HG02870 (cell line): ENCODE measurements around the gene FAM163B.
"Not testable (repeated sequence)": the region's sequence is repeated elsewhere in the genome, so short reads cannot be mapped to it uniquely, and the experiment has no call there.

ENCODE experiments used
- ATAC-seq: cut with Tn5 transposase; IDR thresholded peaks from one replicate; pipeline ENCODE4 v1.9.1; 2021; ENCODE audit warnings: mild to moderate bottlenecking, moderate library complexity; ENCODE audit not compliant: unreplicated experiment

Gene FAM163B

GRCh38 chr9:133571391-133571890 is 37.7 kb downstream of the FAM163B start:
- ATAC-seq = no peak

GRCh38 chr9:133570691-133571080 is 38.5 kb downstream of the FAM163B start:
- ATAC-seq = no peak

- no peak for ATAC-seq
These were observed 39.1 kb downstream of the FAM163B start for GRCh38 chr9:133569891-133570690.

GRCh38 chr9:133569121-133569785 is 39.9 kb downstream of the FAM163B start:
- ATAC-seq = no peak

- no peak for ATAC-seq
These were observed 41.0 kb downstream of the FAM163B start for GRCh38 chr9:133568186-133568585.

- no peak for ATAC-seq
These were observed 42.4 kb downstream of the FAM163B start for GRCh38 chr9:133566817-133567216.

GRCh38 chr9:133566382-133566781 is 42.8 kb downstream of the FAM163B start:
- no peak for ATAC-seq

- no peak for ATAC-seq
These were observed 44.6 kb downstream of the FAM163B start for GRCh38 chr9:133564451-133565116.

- ATAC-seq = not testable (repeated sequence)
These were observed 45.4 kb downstream of the FAM163B start for GRCh38 chr9:133563814-133564213.

GRCh38 chr9:133563291-133563796 is 45.8 kb downstream of the FAM163B start:
- ATAC-seq = no peak

GRCh38 chr9:133562611-133563290 is 46.4 kb downstream of the FAM163B start:
- no peak for ATAC-seq

GRCh38 chr9:133561976-133562554 is 47.1 kb downstream of the FAM163B start:
- ATAC-seq = no peak

- ATAC-seq = no peak
These were observed 48.2 kb downstream of the FAM163B start for GRCh38 chr9:133560944-133561343.

- ATAC-seq = no peak
These were observed 48.9 kb downstream of the FAM163B start for GRCh38 chr9:133560311-133560710.

- ATAC-seq = no peak
These were observed 50.7 kb downstream of the FAM163B start for GRCh38 chr9:133558191-133559126.

GRCh38 chr9:133557581-133557980 is 51.6 kb downstream of the FAM163B start:
- ATAC-seq = no peak

- ATAC-seq = no peak
These were observed 52.8 kb downstream of the FAM163B start for GRCh38 chr9:133556354-133556753.

GRCh38 chr9:133554729-133555128 is 54.5 kb downstream of the FAM163B start:
- ATAC-seq = no peak

- no peak for ATAC-seq
These were observed 55.0 kb downstream of the FAM163B start for GRCh38 chr9:133553973-133554713.
